HepG2 (cell line): ENCODE data around the gene DDX59. TPM values are rescaled to one million over a fixed set of nuclear protein-coding genes. Genes with fewer than 3 reads are reported as not detected.

Experiments
- ATAC-seq: fragments of 200-7000 bp; cut with Tn5 transposase; 3 replicates; pipeline ENCODE4 v1.9.1; 2020; ENCODE audit warnings: mild to moderate bottlenecking, moderate library complexity
- BruUV-seq: library from RNA; stranded (reverse); fragments of 400-500 nt; replicated peaks from 2 replicates; lab custom pipeline; 2021; lab: Mats Ljungman, UMichigan
- CTCF ChIA-PET: fragments of 300-600 bp; formaldehyde crosslinking; extraction: SDS; loops from one replicate; lab custom pipeline; 2021; ENCODE audit warnings: low total read pairs, inconsistent platforms, low intra/inter-chr PET ratio; lab: Yijun Ruan, JAX
- POLR2A ChIA-PET: fragments of 350-600 bp; sonication (Branson Sonifier 250); formaldehyde crosslinking; loops from one replicate; lab custom pipeline; 2020; ENCODE audit warnings: antibody characterized with exemption, inconsistent platforms; lab: Yijun Ruan, JAX
- DNase-seq: peaks from one replicate; pipeline ENCODE4 v3.0.0-alpha.2; 2015; ENCODE audit warnings: low spot score
- FAIRE-seq: peaks from 3 replicates; lab custom pipeline; 2011; peaks lifted over from hg19 to GRCh38; lab: Jason Lieb, UNC
- H2AFZ ChIP-seq: one replicate; pipeline ENCODE4 v1.6.1; 2011; ENCODE audit warnings: low read length, inconsistent platforms
- H3K27ac ChIP-seq: fragments of 300-600 bp; 3 replicates; pipeline ENCODE4 v1.8.0; 2011; ENCODE audit warnings: mixed run types, mild to moderate bottlenecking, mixed read lengths, low read length, inconsistent platforms; ENCODE audit not compliant: insufficient read depth; ENCODE audit errors: extremely low read length
- H3K27me3 ChIP-seq, 2 experiments: fragments of 200-600 bp in 1 of 2; 2 replicates in 1 of 2; 3 replicates in 1 of 2; pipeline versions ENCODE4 v1.6.0 to v1.8.0; 2011; ENCODE audit warnings: low read length in 2 of 2, mild to moderate bottlenecking in 2 of 2, moderate library complexity in 2 of 2, inconsistent platforms in 1 of 2; ENCODE audit not compliant: insufficient read depth in 2 of 2, control insufficient read depth in 1 of 2
- H3K36me3 ChIP-seq, 2 experiments: fragments of 200-600 bp in 1 of 2; replicated peaks in 1 of 2; 2 replicates in 1 of 2; 3 replicates in 1 of 2; pipeline versions ENCODE4 v1.5.1 to v1.8.0; 2011; ENCODE audit warnings: low read length in 2 of 2, inconsistent platforms in 1 of 2; ENCODE audit not compliant: insufficient read depth in 2 of 2, control insufficient read depth in 1 of 2
- H3K4me1 ChIP-seq: 2 replicates; pipeline ENCODE4 v1.5.1; 2012; ENCODE audit warnings: low read length, inconsistent platforms; ENCODE audit not compliant: insufficient read depth
- H3K4me2 ChIP-seq: 2 replicates; pipeline ENCODE4 v1.6.0; 2011; ENCODE audit warnings: low read depth, low read length, inconsistent platforms
- H3K4me3 ChIP-seq, 3 experiments: fragments of 200-600 bp in 1 of 3; sonication (generic), shearing (Covaris generic) in 1 of 3; replicated peaks in 1 of 3; 2 replicates each; pipeline ENCODE4 v1.5.1; 2011 to 2016; ENCODE audit warnings: low read length in 3 of 3, inconsistent platforms in 2 of 3, low read depth in 2 of 3, mild to moderate bottlenecking in 2 of 3, control low read depth in 1 of 3, mixed read lengths in 1 of 3; ENCODE audit not compliant: insufficient read depth in 1 of 3
- H3K79me2 ChIP-seq: one replicate; pipeline ENCODE4 v1.6.1; 2011; ENCODE audit warnings: low read length, inconsistent platforms; ENCODE audit not compliant: insufficient read depth
- H3K9ac ChIP-seq: 2 replicates; pipeline ENCODE4 v1.6.0; 2011; ENCODE audit warnings: mild to moderate bottlenecking, low read depth, low read length, inconsistent platforms; ENCODE audit not compliant: insufficient read depth
- H3K9me3 ChIP-seq: 2 replicates; pipeline ENCODE4 v1.5.1; 2012; ENCODE audit warnings: mild to moderate bottlenecking, low read length
- H4K20me1 ChIP-seq: 2 replicates; pipeline ENCODE4 v1.6.0; 2011; ENCODE audit warnings: inconsistent platforms, mild to moderate bottlenecking, low read length, moderate library complexity; ENCODE audit not compliant: insufficient read depth
- BRD4 ChIP-seq: sonication (generic); formaldehyde crosslinking; IDR thresholded peaks from 2 replicates; pipeline ENCODE4 v1.4.0; 2020; ENCODE audit warnings: missing genetic modification reagents
- ISL2 ChIP-seq: sonication (generic); formaldehyde crosslinking; IDR thresholded peaks from 2 replicates; pipeline ENCODE4 v1.5.0; 2020; ENCODE audit warnings: missing genetic modification reagents
- THAP8 ChIP-seq: sonication (generic); formaldehyde crosslinking; IDR thresholded peaks from 2 replicates; pipeline ENCODE4 v1.5.1; 2020; ENCODE audit warnings: missing genetic modification reagents, mild to moderate bottlenecking, borderline replicate concordance
- TMF1 ChIP-seq: sonication (generic); formaldehyde crosslinking; IDR thresholded peaks from 2 replicates; pipeline ENCODE4 v1.8.1; 2022; ENCODE audit warnings: low read depth, missing genetic modification reagents
- ZFAT ChIP-seq: sonication (generic); formaldehyde crosslinking; conservative IDR thresholded peaks from 2 replicates; pipeline ENCODE4 v1.8.1; 2023; ENCODE audit warnings: missing genetic modification reagents, inconsistent platforms
- WGBS: methylation state at CpG from one replicate; pipeline ENCODE4 v1.1.6; 2017; ENCODE audit warnings: low lambda C conversion rate; 5-methylcytosine and 5-hydroxymethylcytosine counted together
- in situ Hi-C: cut with HindIII; loops from 2 replicates; pipeline ENCODE4 v1.10.0; 2017; ENCODE audit warnings: low pct_unique_long_range_greater_than_20kb; ENCODE audit not compliant: extremely low pct_ligation_motif_present
- intact Hi-C: fragments of 100-400 bp; cut with micrococcal nuclease; formaldehyde crosslinking; loops from one replicate; pipeline ENCODE4 v1.10.0; 2022; ENCODE audit not compliant: unreplicated experiment
- polyA plus RNA-seq, 8 experiments: library from polyadenylated mRNA; depleted of rRNA in 3 of 8; stranded (reverse) in 7 of 8; unstranded in 1 of 8; fragments of >200 nt; fragmentation: Illumina TruSeq in 4 of 8; extraction: Trizol in 4 of 8; gene quantifications; 2 replicates each; pipeline versions ENCODE4 v1.2.1 to v1.2.3, GENCODE V29; 2011 to 2016; ENCODE audit warnings: low read depth in 4 of 8, missing spikeins in 1 of 8, mixed read lengths in 1 of 8; ENCODE audit not compliant: insufficient read depth in 1 of 8
- total RNA-seq, 5 experiments: library from RNA; depleted of rRNA; stranded (reverse); fragments of >200 nt; fragmentation: Illumina TruSeq; extraction: Trizol; gene quantifications; 2 replicates each; pipeline ENCODE4 v1.2.3, GENCODE V29; 2016; ENCODE audit warnings: low read depth in 1 of 5
- TF ChIP-seq, protein P1 (sequence below): sonication (generic); formaldehyde crosslinking; IDR thresholded peaks from 2 replicates; pipeline ENCODE4 v1.4.0; 2020; ENCODE audit warnings: missing genetic modification reagents, borderline replicate concordance

The DDX59 gene
- total and polyA plus RNA-seq, 2 of the 13 experiments (the other 11 are each of a cell fraction or from before 2014, with no cell fraction given) = 12.1 to 14.8 TPM

DNA sequence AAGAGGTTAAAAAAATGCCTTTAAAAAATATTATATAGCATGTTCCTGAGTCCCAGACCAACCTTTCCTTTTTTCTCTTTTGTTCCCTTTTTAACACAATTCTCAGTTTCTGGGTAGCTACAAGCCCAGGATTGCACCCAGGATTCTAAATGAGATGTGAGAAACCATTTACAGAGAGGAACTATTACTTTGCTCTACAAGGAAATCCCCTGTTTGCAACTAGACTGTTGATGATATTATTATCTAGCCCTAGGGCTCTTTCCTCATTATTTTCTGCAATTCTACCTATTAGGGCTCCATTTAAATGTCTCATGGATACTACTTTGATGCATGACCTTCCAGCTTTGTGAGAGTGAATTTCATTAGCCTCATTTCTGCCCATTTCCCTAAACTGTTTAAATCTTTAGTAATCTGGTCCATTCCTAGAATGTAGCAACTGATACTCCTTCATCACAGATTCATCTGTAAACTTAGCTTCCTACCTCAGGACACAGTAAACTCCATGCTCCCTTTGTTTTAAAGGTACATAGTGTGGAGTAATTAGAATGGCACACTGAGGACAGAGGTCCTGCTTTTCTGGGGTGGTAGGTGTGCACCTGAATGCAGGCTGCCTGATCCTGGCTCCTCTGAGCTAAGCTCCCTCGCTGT is 42.0 kb downstream of the DDX59 start:
- intact Hi-C loops (no loop called here), in situ Hi-C loops (no loop called here)
- POLR2A ChIA-PET = no interaction called here
- Histone ChIP-seq H3K4me2 (no peak overlapping the region), H3K36me3 (no peaks in the 10 kb centered on the region), H3K27me3 (no peaks in the 10 kb centered on the region), H3K9ac (no peak overlapping the region), H3K4me3 (no peak overlapping the region), H3K79me2 (no peaks in the 10 kb centered on the region), H3K9me3 (no peaks in the 10 kb centered on the region), H2AFZ (no peak overlapping the region), H3K27ac (no peak overlapping the region), H3K4me1 (peaks cover 26% of the 10 kb centered on the region), H4K20me1 (no peaks in the 10 kb centered on the region)
- no TSS peak for BruUV-seq
- no peak for DNase-seq
- 33% methylated on average over 1 of the region's 1 CpG for WGBS
- TF ChIP-seq BRD4 (CRISPR knock-in tag) (no peak), ISL2 (CRISPR knock-in tag) (no peak)
- no peak for FAIRE-seq
- ATAC-seq = no peak
- CTCF ChIA-PET = no interaction called here

GRCh38 chr1:200626853-200627534 is 42.7 kb downstream of the DDX59 start:
- peak; percentile 54; the same call in 2 of the 3 replicates for ATAC-seq
- intact Hi-C loops = no loop called here
- POLR2A ChIA-PET = no interaction called here
- TF ChIP-seq, protein P1, sequence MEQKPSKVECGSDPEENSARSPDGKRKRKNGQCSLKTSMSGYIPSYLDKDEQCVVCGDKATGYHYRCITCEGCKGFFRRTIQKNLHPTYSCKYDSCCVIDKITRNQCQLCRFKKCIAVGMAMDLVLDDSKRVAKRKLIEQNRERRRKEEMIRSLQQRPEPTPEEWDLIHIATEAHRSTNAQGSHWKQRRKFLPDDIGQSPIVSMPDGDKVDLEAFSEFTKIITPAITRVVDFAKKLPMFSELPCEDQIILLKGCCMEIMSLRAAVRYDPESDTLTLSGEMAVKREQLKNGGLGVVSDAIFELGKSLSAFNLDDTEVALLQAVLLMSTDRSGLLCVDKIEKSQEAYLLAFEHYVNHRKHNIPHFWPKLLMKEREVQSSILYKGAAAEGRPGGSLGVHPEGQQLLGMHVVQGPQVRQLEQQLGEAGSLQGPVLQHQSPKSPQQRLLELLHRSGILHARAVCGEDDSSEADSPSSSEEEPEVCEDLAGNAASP (CRISPR knock-in tag) = no peak
- TF ChIP-seq TMF1 (CRISPR knock-in tag) (no peak), THAP8 (no peak), ZFAT (CRISPR knock-in tag) (no peak)

More at GRCh38 chr1:200626853-200627534, 42.7 kb downstream of the DDX59 start:
- no peaks in the 10 kb centered on the region for H3K36me3 ChIP-seq
- 37% methylated on average over 5 of the region's 5 CpGs for WGBS
- no peaks in the 10 kb centered on the region for H4K20me1 ChIP-seq
- H3K9me3 ChIP-seq = no peaks in the 10 kb centered on the region
- BruUV-seq = no TSS peak
- no peak overlapping the region for H3K27ac ChIP-seq
- H3K27me3 ChIP-seq = no peaks in the 10 kb centered on the region
- in situ Hi-C loops = no loop called here
- no peak for DNase-seq
- peak overlapping the region; percentile 32; the same call in 1 of the 2 replicates for H3K4me2 ChIP-seq
- H2AFZ ChIP-seq = no peak overlapping the region
- peaks cover 30% of the 10 kb centered on the region for H3K4me1 ChIP-seq
- no peak overlapping the region for H3K9ac ChIP-seq
- FAIRE-seq = no peak
- no peaks in the 10 kb centered on the region for H3K79me2 ChIP-seq
- CTCF ChIA-PET = no interaction called here
- no peak overlapping the region for H3K4me3 ChIP-seq
